Peyer's patch (tissue), 4 donors: ENCODE results near the gene CARD10. TPM values are rescaled to one million over a fixed set of nuclear protein-coding genes. Genes with fewer than 3 reads are reported as not detected.
"Not testable (repeated sequence)": the region's sequence is repeated elsewhere in the genome, so short reads cannot be mapped to it uniquely, and the experiment has no call there.

Experiments used
- DNase-seq, 3 donors: peaks; one replicate each; pipeline ENCODE4 v3.0.0-alpha.2; 2017 to 2019
- H3K27ac ChIP-seq, 4 donors: fragments of 200-600 bp; sonication (generic); one replicate each; pipeline ENCODE4 v1.5.1; 2016 to 2019
- H3K27me3 ChIP-seq, 2 donors: fragments of 200-600 bp; sonication (generic); one replicate each; pipeline ENCODE4 v1.5.1; 2019
- H3K36me3 ChIP-seq, 3 donors: fragments of 200-600 bp; sonication (generic); one replicate each; pipeline ENCODE4 v1.5.1; 2016 to 2019
- H3K4me1 ChIP-seq, 4 donors: fragments of 200-600 bp; sonication (generic); one replicate each; pipeline ENCODE4 v1.5.1; 2016 to 2019
- H3K4me3 ChIP-seq, 4 donors: fragments of 200-600 bp; sonication (generic); 1 replicate in 3 of 4; 2 replicates in 1 of 4; pipeline ENCODE4 v1.5.1; 2016 to 2019; ENCODE audit warnings: mild to moderate bottlenecking in 1 of 4
- H3K9me3 ChIP-seq, 4 donors: fragments of 200-600 bp; sonication (generic); one replicate each; pipeline ENCODE4 v1.5.1; 2016 to 2019; ENCODE audit warnings: mild to moderate bottlenecking in 1 of 4
- CTCF ChIP-seq, 6 experiments: fragments of 450-650 bp in 4 of 6; fragments of 200-600 bp in 2 of 6; sonication (generic) in 1 of 6; IDR thresholded peaks; one replicate each; pipeline ENCODE4 v1.5.1; 2017 to 2019; ENCODE audit warnings: antibody characterized with exemption in 6 of 6, mild to moderate bottlenecking in 3 of 6, moderate library complexity in 1 of 6
- POLR2A ChIP-seq, 2 donors: fragments of 450-650 bp; IDR thresholded peaks; one replicate each; pipeline ENCODE4 v1.5.1; 2017; ENCODE audit warnings: antibody characterized with exemption in 2 of 2, mild to moderate bottlenecking in 2 of 2, moderate library complexity in 2 of 2
- total RNA-seq, 4 donors: library from RNA; depleted of rRNA; stranded (reverse); fragments of >200 nt; gene quantifications; one replicate each; pipeline ENCODE4 v1.1.0, GENCODE V29; 2016

Gene CARD10
- total RNA-seq, 4 donors from 2014 or later, result 74.3 to 142 (median 123) TPM

- Histone ChIP-seq H3K4me1 (peaks cover 0 to 17% (median 4%) of the 10 kb centered on the region in 4 donors), H3K36me3 (no peaks in the 10 kb centered on the region), H3K27me3 (no peaks in the 10 kb centered on the region), H3K9me3 (no peaks in the 10 kb centered on the region), H3K4me3 (no peak overlapping the region), H3K27ac (no peak overlapping the region)
- no peak for TF ChIP-seq POLR2A (IDR thresholded peaks at IDR 0.05)
- no peak for TF ChIP-seq CTCF (IDR thresholded peaks at IDR 0.05)
- no peak for DNase-seq
Observed at GRCh38 chr22:37534445-37534844, 15.2 kb upstream of the CARD10 start.

GRCh38 chr22:37533995-37534394 lies 14.8 kb upstream of the CARD10 start:
- Histone ChIP-seq H3K4me1 (peaks cover 0 to 15% (median 4%) of the 10 kb centered on the region in 4 donors), H3K4me3 (no peak overlapping the region), H3K27me3 (no peaks in the 10 kb centered on the region), H3K36me3 (no peaks in the 10 kb centered on the region), H3K27ac (no peak overlapping the region), H3K9me3 (no peaks in the 10 kb centered on the region)
- DNase-seq, result no peak
- TF ChIP-seq CTCF (IDR thresholded peaks at IDR 0.05) (no peak), POLR2A (IDR thresholded peaks at IDR 0.05) (no peak)

- no peak overlapping the region for H3K4me3 ChIP-seq
- peak overlapping the region in 2 of 4 donors; percentile 38 to 42 for H3K27ac ChIP-seq
- DNase-seq, result peak in 1 of 3 donors; percentile 66
- H3K36me3 ChIP-seq, result no peaks in the 10 kb centered on the region
- no peaks in the 10 kb centered on the region for H3K27me3 ChIP-seq
- no peaks in the 10 kb centered on the region for H3K9me3 ChIP-seq
- H3K4me1 ChIP-seq, result peaks cover 0 to 8% (median 4%) of the 10 kb centered on the region in 4 donors
- TF ChIP-seq CTCF (IDR thresholded peaks at IDR 0.05) (peak in 1 of 6 experiments; percentile 1), POLR2A (IDR thresholded peaks at IDR 0.05) (no peak)
Observed at GRCh38 chr22:37529652-37530345, 10.6 kb upstream of the CARD10 start.

- H3K4me1 ChIP-seq, result peaks cover 0 to 12% (median 4%) of the 10 kb centered on the region in 4 donors
- H3K36me3 ChIP-seq, H3K27ac ChIP-seq, DNase-seq, H3K27me3 ChIP-seq, H3K4me3 ChIP-seq, H3K9me3 ChIP-seq: not testable (repeated sequence)
Observed at GRCh38 chr22:37527952-37528351, 8.7 kb upstream of the CARD10 start.

GRCh38 chr22:37527081-37527752 lies 8.0 kb upstream of the CARD10 start:
- peaks cover 0 to 19% (median 4%) of the 10 kb centered on the region in 4 donors for H3K4me1 ChIP-seq
- not testable (repeated sequence) for H3K36me3 ChIP-seq, H3K4me3 ChIP-seq, H3K9me3 ChIP-seq, H3K27ac ChIP-seq, H3K27me3 ChIP-seq, DNase-seq

- DNase-seq, result no peak
- Histone ChIP-seq H3K27ac (no peak overlapping the region), H3K36me3 (no peaks in the 10 kb centered on the region), H3K9me3 (no peaks in the 10 kb centered on the region), H3K4me3 (no peak overlapping the region), H3K27me3 (no peaks in the 10 kb centered on the region), H3K4me1 (peaks cover 0 to 26% (median 4%) of the 10 kb centered on the region in 4 donors)
- TF ChIP-seq POLR2A (IDR thresholded peaks at IDR 0.05) (no peak), CTCF (IDR thresholded peaks at IDR 0.05) (no peak)
Observed at GRCh38 chr22:37526376-37526775, 7.2 kb upstream of the CARD10 start.
